Mammary epithelial cell (primary cell): ENCODE data around the gene SORCS3.

Source experiments
- EZH2 ChIP-seq: IDR thresholded peaks from 2 replicates; pipeline ENCODE4 v1.6.1; 2012; ENCODE audit warnings: low read length, inconsistent platforms, borderline replicate concordance
- TF ChIP-seq, protein P1 (sequence below), 2 donors: IDR thresholded peaks in 1 of 2; conservative IDR thresholded peaks in 1 of 2; 2 replicates each; pipeline ENCODE4 v1.5.1; 2011 to 2012; ENCODE audit warnings: inconsistent platforms in 2 of 2, low read length in 2 of 2, mild to moderate bottlenecking in 2 of 2, control low read depth in 1 of 2, low read depth in 1 of 2; ENCODE audit not compliant: insufficient read depth in 1 of 2; ENCODE audit errors: extremely low read depth in 1 of 2

DNA sequence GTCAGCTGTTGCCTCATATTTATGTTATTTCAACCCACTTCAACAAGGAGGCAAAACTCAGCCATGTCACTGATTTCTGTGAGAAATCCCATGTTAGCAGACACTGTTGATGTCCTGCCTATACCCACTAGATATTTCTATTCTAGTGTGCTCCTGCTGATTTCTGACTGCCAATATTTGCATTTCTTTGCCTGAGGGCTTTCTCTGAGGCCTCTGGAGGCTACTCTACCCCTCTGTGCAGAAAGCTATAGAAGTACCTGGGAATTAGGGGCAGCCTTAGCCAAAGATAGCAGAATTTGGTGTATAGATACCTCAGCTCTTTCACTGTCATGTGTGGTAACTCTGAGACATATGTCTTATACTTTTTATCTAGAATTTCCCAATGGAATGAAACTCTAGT, 348.8 kb downstream of the SORCS3 start:
- TF ChIP-seq, protein P1, sequence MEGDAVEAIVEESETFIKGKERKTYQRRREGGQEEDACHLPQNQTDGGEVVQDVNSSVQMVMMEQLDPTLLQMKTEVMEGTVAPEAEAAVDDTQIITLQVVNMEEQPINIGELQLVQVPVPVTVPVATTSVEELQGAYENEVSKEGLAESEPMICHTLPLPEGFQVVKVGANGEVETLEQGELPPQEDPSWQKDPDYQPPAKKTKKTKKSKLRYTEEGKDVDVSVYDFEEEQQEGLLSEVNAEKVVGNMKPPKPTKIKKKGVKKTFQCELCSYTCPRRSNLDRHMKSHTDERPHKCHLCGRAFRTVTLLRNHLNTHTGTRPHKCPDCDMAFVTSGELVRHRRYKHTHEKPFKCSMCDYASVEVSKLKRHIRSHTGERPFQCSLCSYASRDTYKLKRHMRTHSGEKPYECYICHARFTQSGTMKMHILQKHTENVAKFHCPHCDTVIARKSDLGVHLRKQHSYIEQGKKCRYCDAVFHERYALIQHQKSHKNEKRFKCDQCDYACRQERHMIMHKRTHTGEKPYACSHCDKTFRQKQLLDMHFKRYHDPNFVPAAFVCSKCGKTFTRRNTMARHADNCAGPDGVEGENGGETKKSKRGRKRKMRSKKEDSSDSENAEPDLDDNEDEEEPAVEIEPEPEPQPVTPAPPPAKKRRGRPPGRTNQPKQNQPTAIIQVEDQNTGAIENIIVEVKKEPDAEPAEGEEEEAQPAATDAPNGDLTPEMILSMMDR (conservative IDR thresholded peaks at IDR 0.05 in 1 of 2, IDR thresholded peaks at IDR 0.05 in 1 of 2; ENCODE audit: extremely low read depth in 1 of 2, insufficient read depth in 1 of 2, low read depth in 1 of 2, low read length in 2 of 2): no peak
- TF ChIP-seq EZH2: no peak
